SJSA1 (cell line): ENCODE results near the gene CTDP1. TPM values are rescaled to one million over a fixed set of nuclear protein-coding genes. Genes with fewer than 3 reads are reported as not detected.

Source experiments
- DNase-seq, 2 experiments: peaks; one replicate each; pipeline ENCODE4 v3.0.0-alpha.2; 2015 to 2020; ENCODE audit warnings: low spot score in 2 of 2, low read depth in 1 of 2
- H3K27ac ChIP-seq: fragments of 250-450 bp; sonication (Bioruptor Pico); 2 replicates; pipeline ENCODE4 v1.5.1; 2020; ENCODE audit warnings: mild to moderate bottlenecking, moderate library complexity
- H3K27me3 ChIP-seq: fragments of 250-450 bp; sonication (Bioruptor Pico); replicated peaks from 2 replicates; pipeline ENCODE4 v1.5.1; 2020; ENCODE audit warnings: mild to moderate bottlenecking, moderate library complexity
- H3K36me3 ChIP-seq: fragments of 250-450 bp; sonication (Bioruptor Pico); 2 replicates; pipeline ENCODE4 v1.5.1; 2020; ENCODE audit warnings: mild to moderate bottlenecking
- H3K4me1 ChIP-seq: fragments of 250-450 bp; sonication (Bioruptor Pico); replicated peaks from 2 replicates; pipeline ENCODE4 v1.6.1; 2021; ENCODE audit warnings: mild to moderate bottlenecking
- H3K4me3 ChIP-seq: fragments of 250-450 bp; sonication (Bioruptor Pico); 2 replicates; pipeline ENCODE4 v1.5.1; 2020; ENCODE audit warnings: mild to moderate bottlenecking
- H3K9me3 ChIP-seq: fragments of 250-450 bp; sonication (Bioruptor Pico); replicated peaks from 2 replicates; pipeline ENCODE4 v1.5.1; 2020; ENCODE audit warnings: mild to moderate bottlenecking
- total RNA-seq: library from RNA; depleted of rRNA; stranded (reverse); fragments of >200 nt; shearing (Covaris generic); gene quantifications from 2 replicates; pipeline ENCODE4 v1.2.3, GENCODE V29; 2014

The CTDP1 gene
- total RNA-seq, 1 experiment from 2014 or later: 23.0 TPM

GRCh38 chr18:79682481-79682880 lies 2.9 kb downstream of the CTDP1 start:
- H3K27me3 ChIP-seq: no peaks in the 10 kb centered on the region
- peaks cover 24% of the 10 kb centered on the region for H3K36me3 ChIP-seq
- DNase-seq: no peak
- no peak overlapping the region for H3K27ac ChIP-seq
- H3K9me3 ChIP-seq: no peaks in the 10 kb centered on the region
- peaks cover 14% of the 10 kb centered on the region for H3K4me1 ChIP-seq
- no peak overlapping the region for H3K4me3 ChIP-seq

GRCh38 chr18:79682894-79683625 lies 3.5 kb downstream of the CTDP1 start:
- no peak overlapping the region for H3K4me3 ChIP-seq
- no peak for DNase-seq
- no peaks in the 10 kb centered on the region for H3K27me3 ChIP-seq
- H3K4me1 ChIP-seq: peaks cover 12% of the 10 kb centered on the region
- no peaks in the 10 kb centered on the region for H3K9me3 ChIP-seq
- H3K36me3 ChIP-seq: peaks cover 24% of the 10 kb centered on the region
- no peak overlapping the region for H3K27ac ChIP-seq

- no peak for DNase-seq
- Histone ChIP-seq H3K9me3 (no peaks in the 10 kb centered on the region), H3K36me3 (peaks cover 24% of the 10 kb centered on the region), H3K4me1 (peaks cover 7% of the 10 kb centered on the region), H3K27ac (no peak overlapping the region), H3K27me3 (no peaks in the 10 kb centered on the region), H3K4me3 (no peak overlapping the region)
Observed at GRCh38 chr18:79683626-79684282, 4.2 kb downstream of the CTDP1 start.

GRCh38 chr18:79684283-79684631 lies 4.7 kb downstream of the CTDP1 start:
- Histone ChIP-seq H3K4me3 (no peak overlapping the region), H3K4me1 (peaks cover 7% of the 10 kb centered on the region), H3K27ac (no peak overlapping the region), H3K36me3 (peaks cover 24% of the 10 kb centered on the region), H3K9me3 (no peaks in the 10 kb centered on the region), H3K27me3 (no peaks in the 10 kb centered on the region)
- no peak for DNase-seq

GRCh38 chr18:79684787-79685186 lies 5.2 kb downstream of the CTDP1 start:
- Histone ChIP-seq H3K4me1 (peaks cover 7% of the 10 kb centered on the region), H3K27ac (no peak overlapping the region), H3K27me3 (no peaks in the 10 kb centered on the region), H3K4me3 (no peak overlapping the region), H3K36me3 (peaks cover 19% of the 10 kb centered on the region), H3K9me3 (no peaks in the 10 kb centered on the region)
- DNase-seq: no peak

- Histone ChIP-seq H3K9me3 (no peaks in the 10 kb centered on the region), H3K4me1 (peaks cover 7% of the 10 kb centered on the region), H3K36me3 (0 out of 2 replicates have a peak, but pooled peaks cover 16% of the 10 kb centered on the region), H3K27ac (no peak overlapping the region), H3K27me3 (no peaks in the 10 kb centered on the region), H3K4me3 (no peak overlapping the region)
- DNase-seq: no peak
Observed at GRCh38 chr18:79685281-79685680, 5.7 kb downstream of the CTDP1 start.

GRCh38 chr18:79685971-79686370 lies 6.4 kb downstream of the CTDP1 start:
- no peak overlapping the region for H3K27ac ChIP-seq
- H3K36me3 ChIP-seq: 0 out of 2 replicates have a peak, but pooled peaks cover 16% of the 10 kb centered on the region
- no peaks in the 10 kb centered on the region for H3K9me3 ChIP-seq
- H3K4me1 ChIP-seq: peaks cover 2% of the 10 kb centered on the region
- no peak for DNase-seq
- H3K4me3 ChIP-seq: no peak overlapping the region
- no peaks in the 10 kb centered on the region for H3K27me3 ChIP-seq

GRCh38 chr18:79687806-79688205 lies 8.2 kb downstream of the CTDP1 start:
- no peak for DNase-seq
- H3K4me3 ChIP-seq: no peak overlapping the region
- H3K4me1 ChIP-seq: no peaks in the 10 kb centered on the region
- H3K36me3 ChIP-seq: 0 out of 2 replicates have a peak, but pooled peaks cover 9% of the 10 kb centered on the region
- H3K9me3 ChIP-seq: no peaks in the 10 kb centered on the region
- H3K27me3 ChIP-seq: no peaks in the 10 kb centered on the region
- no peak overlapping the region for H3K27ac ChIP-seq

- Histone ChIP-seq H3K36me3 (peaks cover 3% of the 10 kb centered on the region; the same call in 1 of the 2 replicates), H3K27ac (no peak overlapping the region), H3K27me3 (no peaks in the 10 kb centered on the region), H3K4me1 (no peaks in the 10 kb centered on the region; the same call in 1 of the 2 replicates), H3K9me3 (no peaks in the 10 kb centered on the region), H3K4me3 (no peak overlapping the region)
- no peak for DNase-seq
Observed at GRCh38 chr18:79690071-79690470, 10.5 kb downstream of the CTDP1 start.

- no peak for DNase-seq
- no peaks in the 10 kb centered on the region for H3K9me3 ChIP-seq
- H3K36me3 ChIP-seq: peaks cover 11% of the 10 kb centered on the region
- no peak overlapping the region for H3K4me3 ChIP-seq
- H3K27me3 ChIP-seq: no peaks in the 10 kb centered on the region
- no peak overlapping the region for H3K27ac ChIP-seq
- H3K4me1 ChIP-seq: no peaks in the 10 kb centered on the region; the same call in 1 of the 2 replicates
Observed at GRCh38 chr18:79690586-79691482, 11.2 kb downstream of the CTDP1 start.

- no peak for DNase-seq
- H3K27ac ChIP-seq: no peak overlapping the region
- H3K9me3 ChIP-seq: no peaks in the 10 kb centered on the region
- H3K36me3 ChIP-seq: peaks cover 22% of the 10 kb centered on the region
- no peaks in the 10 kb centered on the region for H3K27me3 ChIP-seq
- no peaks in the 10 kb centered on the region; the same call in 1 of the 2 replicates for H3K4me1 ChIP-seq
- H3K4me3 ChIP-seq: no peak overlapping the region
Observed at GRCh38 chr18:79692056-79692455, 12.5 kb downstream of the CTDP1 start.

- Histone ChIP-seq H3K9me3 (no peaks in the 10 kb centered on the region), H3K36me3 (peaks cover 30% of the 10 kb centered on the region), H3K4me1 (peaks cover 2% of the 10 kb centered on the region), H3K27ac (no peak overlapping the region), H3K4me3 (no peak overlapping the region), H3K27me3 (no peaks in the 10 kb centered on the region)
- DNase-seq: no peak
Observed at GRCh38 chr18:79692886-79693285, 13.3 kb downstream of the CTDP1 start.

GRCh38 chr18:79693561-79694205 lies 14.1 kb downstream of the CTDP1 start:
- H3K27ac ChIP-seq: no peak overlapping the region
- H3K27me3 ChIP-seq: no peaks in the 10 kb centered on the region
- H3K9me3 ChIP-seq: no peaks in the 10 kb centered on the region
- H3K4me1 ChIP-seq: peaks cover 10% of the 10 kb centered on the region
- no peak overlapping the region for H3K4me3 ChIP-seq
- peaks cover 37% of the 10 kb centered on the region for H3K36me3 ChIP-seq
- no peak for DNase-seq
